GM18951 (cell line): ENCODE measurements around the gene PLPPR5.
"Not testable (repeated sequence)": the region's sequence is repeated elsewhere in the genome, so short reads cannot be mapped to it uniquely, and the experiment has no call there.

ENCODE experiments used
- POLR2A ChIP-seq: IDR thresholded peaks from 4 replicates; pipeline ENCODE4 v1.6.1; 2011; ENCODE audit warnings: mild to moderate bottlenecking; ENCODE audit not compliant: insufficient read length, insufficient read depth; ENCODE audit errors: extremely low read depth
- in situ Hi-C: fragments of 300-500 bp; cut with MboI; formaldehyde crosslinking; loops from one replicate; pipeline ENCODE4 v1.12.0; 2022; ENCODE audit warnings: low sequenced_read_pairs, mixed read lengths, inconsistent platforms; ENCODE audit not compliant: unreplicated experiment

PLPPR5 gene

GRCh38 chr1:99004861-99005442 is at the start of gene PLPPR5:
Gene PLPPR5, minus strand, starts transcription at chr1:99004861. Its CDS starts 190 bp downstream, at chr1:99004671.
- in situ Hi-C loops: no loop called here
- no peak for TF ChIP-seq POLR2A

- in situ Hi-C loops: no loop called here
Measured at GRCh38 chr1:99051611-99052283, 47.1 kb upstream of the PLPPR5 start.

GRCh38 chr1:99049745-99050144 is 45.1 kb upstream of the PLPPR5 start:
- in situ Hi-C loops: no loop called here
- TF ChIP-seq POLR2A: no peak

More at GRCh38 chr1:99051611-99052283, 47.1 kb upstream of the PLPPR5 start:
- no peak for TF ChIP-seq POLR2A

- in situ Hi-C loops: not testable (repeated sequence)
Measured at GRCh38 chr1:99036746-99037145, 32.1 kb upstream of the PLPPR5 start.

GRCh38 chr1:99018313-99018712 is 13.7 kb upstream of the PLPPR5 start:
- no peak for TF ChIP-seq POLR2A
- in situ Hi-C loops: no loop called here

- in situ Hi-C loops: no loop called here
- no peak for TF ChIP-seq POLR2A
Measured at GRCh38 chr1:99017655-99018054, 13.0 kb upstream of the PLPPR5 start.

- in situ Hi-C loops: no loop called here
- TF ChIP-seq POLR2A: no peak
Measured at GRCh38 chr1:99010679-99011078, 6.0 kb upstream of the PLPPR5 start.

- TF ChIP-seq POLR2A: no peak
Measured at GRCh38 chr1:99007366-99007765, 2.7 kb upstream of the PLPPR5 start.

GRCh38 chr1:99005537-99005942 is 879 bp upstream of the PLPPR5 start:
- no peak for TF ChIP-seq POLR2A
- in situ Hi-C loops: no loop called here

More at GRCh38 chr1:99007366-99007765, 2.7 kb upstream of the PLPPR5 start:
- in situ Hi-C loops: no loop called here

- TF ChIP-seq POLR2A: no peak
- in situ Hi-C loops: no loop called here
Measured at GRCh38 chr1:99004254-99004860, 304 bp downstream of the PLPPR5 start.

- in situ Hi-C loops: no loop called here
- no peak for TF ChIP-seq POLR2A
Measured at GRCh38 chr1:99003581-99004253, 944 bp downstream of the PLPPR5 start.

GRCh38 chr1:98992844-98993243 is 11.8 kb downstream of the PLPPR5 start:
- in situ Hi-C loops: no loop called here
- no peak for TF ChIP-seq POLR2A

GRCh38 chr1:98991127-98992012 is 13.3 kb downstream of the PLPPR5 start:
- no peak for TF ChIP-seq POLR2A
- in situ Hi-C loops: no loop called here
